ENCODE results near the gene RAPSN. TPM values are rescaled to one million over a fixed set of nuclear protein-coding genes. Genes with fewer than 3 reads are reported as not detected.

Gene RAPSN
- total RNA-seq, 2 donors from 2014 or later, result not detected

- no peak overlapping the region for H3K27ac ChIP-seq
- intact Hi-C loops (cut with DNase I), result no loop called here
Measured at GRCh38 chr11:47411884-47412746, 36.8 kb downstream of the RAPSN start.

GRCh38 chr11:47410370-47411264 lies 38.3 kb downstream of the RAPSN start:
- Histone ChIP-seq H3K4me1 (peaks cover 31% of the 10 kb centered on the region), H3K27ac (no peak overlapping the region), H3K27me3 (no peaks in the 10 kb centered on the region), H3K9me3 (no peaks in the 10 kb centered on the region), H3K4me3 (no peak overlapping the region), H3K36me3 (replicated peaks in 1 of 2; ENCODE audit: insufficient read depth in 1 of 2, low read depth in 2 of 2) (no peaks in the 10 kb centered on the region)
- 70 to 81% methylated on average over 4 to 12 of the region's 12 CpGs for WGBS, 2 donors
- ATAC-seq (no peak), DNase-seq (no peak)
- TF ChIP-seq CTCF (IDR thresholded peaks at IDR 0.05), result no peak
- no peak for TF ChIP-seq POLR2A (IDR thresholded peaks at IDR 0.05)
- intact Hi-C loops (cut with DNase I), result no loop called here

More at GRCh38 chr11:47411884-47412746, 36.8 kb downstream of the RAPSN start:
- TF ChIP-seq POLR2A (IDR thresholded peaks at IDR 0.05), result no peak
- TF ChIP-seq CTCF (IDR thresholded peaks at IDR 0.05), result peak; percentile 47 to 72 (median 58)
- Histone ChIP-seq H3K36me3 (replicated peaks in 1 of 2; ENCODE audit: insufficient read depth in 1 of 2, low read depth in 2 of 2) (no peaks in the 10 kb centered on the region), H3K27me3 (no peaks in the 10 kb centered on the region), H3K4me3 (no peak overlapping the region), H3K4me1 (peaks cover 37% of the 10 kb centered on the region), H3K9me3 (no peaks in the 10 kb centered on the region)
- DNase-seq (peak in 3 of 4 donors; percentile 54 to 66 (median 56)), ATAC-seq (no peak)
- 50 to 72% methylated on average over 2 to 12 of the region's 12 CpGs for WGBS, 2 donors

- TF ChIP-seq POLR2A (IDR thresholded peaks at IDR 0.05) (no peak), CTCF (IDR thresholded peaks at IDR 0.05) (no peak)
- Histone ChIP-seq H3K9me3 (no peaks in the 10 kb centered on the region), H3K27ac (peak overlapping the region; percentile 62 to 90 (median 77)), H3K27me3 (no peaks in the 10 kb centered on the region), H3K4me1 (peaks cover 28% of the 10 kb centered on the region), H3K4me3 (peak overlapping the region in 1 of 2 donors; percentile 63), H3K36me3 (replicated peaks in 1 of 2; ENCODE audit: insufficient read depth in 1 of 2, low read depth in 2 of 2) (no peaks in the 10 kb centered on the region)
- intact Hi-C loops (cut with DNase I), result no loop called here
- DNase-seq (no peak), ATAC-seq (no peak)
- WGBS, 2 donors, result 57 to 79% methylated on average over 16 to 29 of the region's 31 CpGs
Measured at GRCh38 chr11:47409440-47410369, 39.2 kb downstream of the RAPSN start.

GRCh38 chr11:47408598-47409439 lies 40.1 kb downstream of the RAPSN start:
- 1 to 2% methylated on average over 24 to 48 of the region's 50 CpGs for WGBS, 2 donors
- intact Hi-C loops (cut with DNase I), result no loop called here
- peak in 3 of 4 donors; percentile 44 to 64 (median 53) for DNase-seq
- H3K4me1 ChIP-seq, result peaks cover 28% of the 10 kb centered on the region
- H3K27me3 ChIP-seq, result no peaks in the 10 kb centered on the region
- peak in 1 of 3 donors; percentile 43 for TF ChIP-seq POLR2A (IDR thresholded peaks at IDR 0.05)
- no peak for TF ChIP-seq CTCF (IDR thresholded peaks at IDR 0.05)
- ATAC-seq, result no peak
- H3K36me3 ChIP-seq (replicated peaks in 1 of 2; ENCODE audit: insufficient read depth in 1 of 2, low read depth in 2 of 2), result no peaks in the 10 kb centered on the region
- peak overlapping the region; percentile 62 to 90 (median 77) for H3K27ac ChIP-seq
- peak overlapping the region; percentile 49 to 63 for H3K4me3 ChIP-seq
- no peaks in the 10 kb centered on the region for H3K9me3 ChIP-seq

All from body of pancreas (tissue), 4 donors.